ENCODE measurements around the gene DGLUCY. TPM values are rescaled to one million over a fixed set of nuclear protein-coding genes. Genes with fewer than 3 reads are reported as not detected.

Gene DGLUCY
- total RNA-seq, 1 donor, result 45.6 TPM

GRCh38 chr14:91171291-91171690 is 57.4 kb downstream of the DGLUCY start:
- Histone ChIP-seq H3K27me3 (ENCODE audit: insufficient read depth, low read length) (no peaks in the 10 kb centered on the region), H3K4me3 (ENCODE audit: insufficient read depth, low read length) (no peak overlapping the region), H2AFZ (ENCODE audit: low read length) (no peak overlapping the region), H3K4me2 (ENCODE audit: insufficient read depth, low read length) (no peak overlapping the region), H3K4me1 (ENCODE audit: insufficient read depth, low read length) (no peaks in the 10 kb centered on the region), H3K9me3 (ENCODE audit: low read depth, low read length) (no peaks in the 10 kb centered on the region), H3K27ac (ENCODE audit: low read depth, low read length) (no peak overlapping the region), H4K20me1 (ENCODE audit: insufficient read depth, low read length) (no peaks in the 10 kb centered on the region), H3K79me2 (ENCODE audit: insufficient read depth, low read length) (no peaks in the 10 kb centered on the region), H3K36me3 (ENCODE audit: insufficient read depth, low read length) (peaks cover 3% of the 10 kb centered on the region)
- DNase-seq (ENCODE audit: insufficient read length, low spot score, missing footprints), result no peak
- no peak for TF ChIP-seq CTCF (IDR thresholded peaks at IDR 0.05; ENCODE audit: extremely low read depth, low read depth, low read length)

- peak; percentile 94 for TF ChIP-seq CTCF (IDR thresholded peaks at IDR 0.05; ENCODE audit: extremely low read depth, low read depth, low read length)
- H3K79me2 ChIP-seq (ENCODE audit: insufficient read depth, low read length), result no peaks in the 10 kb centered on the region
- no peak overlapping the region for H3K4me3 ChIP-seq (ENCODE audit: insufficient read depth, low read length)
- DNase-seq (ENCODE audit: insufficient read length, low spot score, missing footprints), result peak; percentile 92
- no peaks in the 10 kb centered on the region for H3K27me3 ChIP-seq (ENCODE audit: insufficient read depth, low read length)
- no peak overlapping the region for H3K27ac ChIP-seq (ENCODE audit: low read depth, low read length)
- H3K36me3 ChIP-seq (ENCODE audit: insufficient read depth, low read length), result no peaks in the 10 kb centered on the region
- H4K20me1 ChIP-seq (ENCODE audit: insufficient read depth, low read length), result no peaks in the 10 kb centered on the region
- no peak overlapping the region for H2AFZ ChIP-seq (ENCODE audit: low read length)
- H3K9me3 ChIP-seq (ENCODE audit: low read depth, low read length), result no peaks in the 10 kb centered on the region
- no peak overlapping the region for H3K4me2 ChIP-seq (ENCODE audit: insufficient read depth, low read length)
- H3K4me1 ChIP-seq (ENCODE audit: insufficient read depth, low read length), result no peaks in the 10 kb centered on the region
Observed at GRCh38 chr14:91173221-91173670, 59.4 kb downstream of the DGLUCY start.

GRCh38 chr14:91173904-91174303 is 60.0 kb downstream of the DGLUCY start:
- Histone ChIP-seq H3K4me3 (ENCODE audit: insufficient read depth, low read length) (no peak overlapping the region), H3K9me3 (ENCODE audit: low read depth, low read length) (no peaks in the 10 kb centered on the region), H3K27me3 (ENCODE audit: insufficient read depth, low read length) (no peaks in the 10 kb centered on the region), H3K36me3 (ENCODE audit: insufficient read depth, low read length) (no peaks in the 10 kb centered on the region), H3K4me2 (ENCODE audit: insufficient read depth, low read length) (no peak overlapping the region), H3K4me1 (ENCODE audit: insufficient read depth, low read length) (no peaks in the 10 kb centered on the region), H3K27ac (ENCODE audit: low read depth, low read length) (no peak overlapping the region), H3K79me2 (ENCODE audit: insufficient read depth, low read length) (no peaks in the 10 kb centered on the region), H2AFZ (ENCODE audit: low read length) (no peak overlapping the region), H4K20me1 (ENCODE audit: insufficient read depth, low read length) (no peaks in the 10 kb centered on the region)
- TF ChIP-seq CTCF (IDR thresholded peaks at IDR 0.05; ENCODE audit: extremely low read depth, low read depth, low read length), result no peak
- no peak for DNase-seq (ENCODE audit: insufficient read length, low spot score, missing footprints)

- H4K20me1 ChIP-seq (ENCODE audit: insufficient read depth, low read length), result no peaks in the 10 kb centered on the region
- DNase-seq (ENCODE audit: insufficient read length, low spot score, missing footprints), result no peak
- no peaks in the 10 kb centered on the region for H3K27me3 ChIP-seq (ENCODE audit: insufficient read depth, low read length)
- no peak overlapping the region for H3K4me2 ChIP-seq (ENCODE audit: insufficient read depth, low read length)
- H3K79me2 ChIP-seq (ENCODE audit: insufficient read depth, low read length), result no peaks in the 10 kb centered on the region
- H3K9me3 ChIP-seq (ENCODE audit: low read depth, low read length), result no peaks in the 10 kb centered on the region
- no peak overlapping the region for H2AFZ ChIP-seq (ENCODE audit: low read length)
- no peaks in the 10 kb centered on the region for H3K36me3 ChIP-seq (ENCODE audit: insufficient read depth, low read length)
- no peak for TF ChIP-seq CTCF (IDR thresholded peaks at IDR 0.05; ENCODE audit: extremely low read depth, low read depth, low read length)
- no peaks in the 10 kb centered on the region for H3K4me1 ChIP-seq (ENCODE audit: insufficient read depth, low read length)
- H3K27ac ChIP-seq (ENCODE audit: low read depth, low read length), result no peak overlapping the region
- H3K4me3 ChIP-seq (ENCODE audit: insufficient read depth, low read length), result no peak overlapping the region
Observed at GRCh38 chr14:91175291-91176201, 61.7 kb downstream of the DGLUCY start.

Data from osteoblast (primary cell).